K562 (cell line): Measurements from ENCODE around the gene NDUFS3. TPM values are rescaled to one million over a fixed set of nuclear protein-coding genes. Genes with fewer than 3 reads are reported as not detected.

Source experiments
- ATAC-seq: fragments of 200-7000 bp; cut with Tn5 transposase; 3 replicates; pipeline ENCODE4 v1.9.1; 2020; ENCODE audit warnings: moderate library complexity
- BruUV-seq: library from RNA; stranded (reverse); fragments of 400-500 nt; replicated peaks from 2 replicates; lab custom pipeline; 2021; lab: Mats Ljungman, UMichigan
- CTCF ChIA-PET: fragments of 300-600 bp; formaldehyde crosslinking; extraction: SDS; loops from one replicate; lab custom pipeline; 2021; ENCODE audit warnings: low intra/inter-chr PET ratio; lab: Yijun Ruan, JAX
- POLR2A ChIA-PET: fragments of 300-600, 350-650 bp; sonication (Branson Sonifier 250); formaldehyde crosslinking; extraction: SDS; loops from one replicate; lab custom pipeline; 2021; ENCODE audit warnings: antibody characterized with exemption, inconsistent platforms; lab: Yijun Ruan, JAX
- DNase-seq, 4 experiments: peaks; one replicate each; pipeline versions ENCODE4 v3.0.0 to v3.0.0-alpha.2; 2011 to 2018; ENCODE audit warnings: low spot score in 3 of 4, mixed read lengths in 3 of 4; ENCODE audit errors: extremely low read depth in 1 of 4
- FAIRE-seq: peaks from 2 replicates; lab custom pipeline; 2011; peaks lifted over from hg19 to GRCh38; lab: Jason Lieb, UNC
- H2AFZ ChIP-seq: 2 replicates; pipeline ENCODE4 v1.6.0; 2011; ENCODE audit warnings: low read depth, low read length, control low read depth, inconsistent platforms
- H3K27ac ChIP-seq: fragments of 200-600 bp; 3 replicates; pipeline ENCODE4 v1.8.0; 2011; ENCODE audit warnings: low read depth, mild to moderate bottlenecking, control low read depth, inconsistent platforms, low read length, moderate library complexity, mixed read lengths; ENCODE audit errors: extremely low read depth
- H3K27me3 ChIP-seq, 2 experiments: fragments of 300-600 bp in 1 of 2; 2 replicates in 1 of 2; 3 replicates in 1 of 2; pipeline versions ENCODE4 v1.6.0 to v1.8.0; 2011; ENCODE audit warnings: inconsistent platforms in 2 of 2, low read length in 2 of 2, mild to moderate bottlenecking in 1 of 2, mixed read lengths in 1 of 2, moderate library complexity in 1 of 2; ENCODE audit not compliant: control insufficient read depth in 2 of 2, insufficient read depth in 2 of 2
- H3K36me3 ChIP-seq: fragments of 300-600 bp; 3 replicates; pipeline ENCODE4 v1.8.0; 2011; ENCODE audit warnings: mild to moderate bottlenecking, low read length, inconsistent platforms; ENCODE audit not compliant: control insufficient read depth, insufficient read depth
- H3K4me1 ChIP-seq, 2 experiments: fragments of 200-600 bp in 1 of 2; replicated peaks in 1 of 2; 2 replicates in 1 of 2; 3 replicates in 1 of 2; pipeline versions ENCODE4 v1.5.1 to v1.8.0; 2011; ENCODE audit warnings: inconsistent platforms in 2 of 2, low read length in 2 of 2, mild to moderate bottlenecking in 1 of 2, mixed read lengths in 1 of 2, moderate library complexity in 1 of 2; ENCODE audit not compliant: control insufficient read depth in 2 of 2, insufficient read depth in 2 of 2
- H3K4me2 ChIP-seq: 2 replicates; pipeline ENCODE4 v1.6.1; 2011; ENCODE audit warnings: low read length, control low read depth, inconsistent platforms, mixed read lengths; ENCODE audit not compliant: insufficient read depth
- H3K4me3 ChIP-seq: fragments of 200-600 bp; sonication (generic), shearing (Covaris generic); 2 replicates; pipeline ENCODE4 v1.5.1; 2016; ENCODE audit warnings: control low read depth, inconsistent platforms
- H3K79me2 ChIP-seq: fragments of 200-600 bp; 3 replicates; pipeline ENCODE4 v1.8.0; 2011; ENCODE audit warnings: low read length, inconsistent platforms; ENCODE audit not compliant: control insufficient read depth, insufficient read depth
- H3K9ac ChIP-seq, 2 experiments: 2 replicates each; pipeline versions ENCODE4 v1.6.0 to v1.6.1; 2011; ENCODE audit warnings: low read depth in 2 of 2, low read length in 2 of 2, control low read depth in 1 of 2, inconsistent platforms in 1 of 2, mild to moderate bottlenecking in 1 of 2, mixed read lengths in 1 of 2; ENCODE audit not compliant: insufficient read depth in 1 of 2
- H3K9me1 ChIP-seq: one replicate; pipeline ENCODE4 v1.6.0; 2011; ENCODE audit warnings: inconsistent platforms, mild to moderate bottlenecking, low read length, moderate library complexity; ENCODE audit not compliant: control insufficient read depth, insufficient read depth
- H3K9me3 ChIP-seq: replicated peaks from 2 replicates; pipeline ENCODE4 v1.5.1; 2011; ENCODE audit warnings: low read depth, low read length, inconsistent platforms; ENCODE audit not compliant: control insufficient read depth, insufficient read depth
- H4K20me1 ChIP-seq: replicated peaks from 2 replicates; pipeline ENCODE4 v1.6.1; 2011; ENCODE audit warnings: low read length, inconsistent platforms, mixed read lengths; ENCODE audit not compliant: control insufficient read depth, insufficient read depth
- ARNT ChIP-seq, 2 experiments: fragments of 450-650 bp; IDR thresholded peaks; 2 replicates each; pipeline ENCODE4 v1.6.1; 2016; ENCODE audit warnings: mild to moderate bottlenecking in 1 of 2
- CHD4 ChIP-seq: fragments of 200-600 bp; sonication (generic); IDR thresholded peaks from 3 replicates; pipeline ENCODE4 v1.6.1; 2012; ENCODE audit warnings: low read depth, mild to moderate bottlenecking, mixed read lengths, low read length, inconsistent platforms; ENCODE audit not compliant: insufficient read depth, insufficient replicate concordance, poor library complexity, severe bottlenecking
- CTCF ChIP-seq, 3 experiments: IDR thresholded peaks in 2 of 3; conservative IDR thresholded peaks in 1 of 3; 2 replicates each; pipeline ENCODE4 v1.5.1; 2011 to 2012; ENCODE audit warnings: low read length in 3 of 3, mild to moderate bottlenecking in 3 of 3, control low read depth in 2 of 3, improper control_type of control experiment in 1 of 3, inconsistent platforms in 1 of 3, low read depth in 1 of 3, mixed read lengths in 1 of 3, moderate library complexity in 1 of 3; ENCODE audit not compliant: insufficient read depth in 2 of 3
- NFRKB ChIP-seq: fragments of 450-650 bp; IDR thresholded peaks from 2 replicates; pipeline ENCODE4 v1.6.1; 2016; ENCODE audit warnings: low read depth
- POU5F1 ChIP-seq: fragments of 150-350 bp; IDR thresholded peaks from 2 replicates; pipeline ENCODE4 v1.6.1; 2014; ENCODE audit warnings: borderline replicate concordance, low read length, low read depth, mild to moderate bottlenecking; ENCODE audit not compliant: partially characterized antibody
- RBM34 ChIP-seq: fragments of 200-400 bp; formaldehyde crosslinking; IDR thresholded peaks from 2 replicates; pipeline ENCODE4 v1.6.1; 2018; ENCODE audit warnings: low read length, borderline replicate concordance; ENCODE audit not compliant: insufficient read depth
- REST ChIP-seq, 2 experiments: fragments of 450-650 bp; formaldehyde crosslinking in 1 of 2; IDR thresholded peaks; 2 replicates each; pipeline versions ENCODE4 v1.4.0 to v1.6.1; 2014 to 2020; ENCODE audit warnings: mild to moderate bottlenecking in 2 of 2, borderline replicate concordance in 1 of 2, low read depth in 1 of 2
- SMARCC2 ChIP-seq: fragments of 450-650 bp; IDR thresholded peaks from 2 replicates; pipeline ENCODE4 v1.6.1; 2017; ENCODE audit warnings: antibody characterized with exemption, moderate library complexity, mild to moderate bottlenecking, low read depth
- TAF15 ChIP-seq: fragments of 200-400 bp; formaldehyde crosslinking; IDR thresholded peaks from 2 replicates; pipeline ENCODE4 v1.6.1; 2017; ENCODE audit warnings: mild to moderate bottlenecking, low read depth, low read length, moderate library complexity
- ZNF436 ChIP-seq: fragments of 250-450, 450-650 bp; sonication (Bioruptor Pico); formaldehyde crosslinking; IDR thresholded peaks from 2 replicates; pipeline ENCODE4 v1.7.0; 2020; ENCODE audit warnings: mild to moderate bottlenecking
- WGBS: fragments of 100-300 bp; shearing (Covaris generic); methylation state at CpG from one replicate; pipeline ENCODE4 v1.1.6; 2016; ENCODE audit warnings: low coverage, mixed read lengths; ENCODE audit not compliant: insufficient coverage; ENCODE audit errors: missing lambda C conversion rate; 5-methylcytosine and 5-hydroxymethylcytosine counted together
- in situ Hi-C: fragments of 300-500 bp; cut with MboI; formaldehyde crosslinking; loops from 4 replicates; pipeline ENCODE4 v1.15.0; 2018; ENCODE audit warnings: inconsistent platforms, mixed read lengths
- intact Hi-C: fragments of 100-400 bp; cut with micrococcal nuclease; formaldehyde crosslinking; loops from 2 replicates; pipeline ENCODE4 v1.14.2; 2022
- polyA plus RNA-seq, 8 experiments: library from polyadenylated mRNA; depleted of rRNA in 4 of 8; stranded (reverse) in 5 of 8; unstranded in 3 of 8; fragments of >200 nt; fragmentation: Nextera tagmentation in 2 of 8; fragmentation: Illumina TruSeq in 1 of 8; extraction: Ambion mirVana in 2 of 8; extraction: Trizol in 1 of 8; gene quantifications; 2 replicates each; pipeline versions ENCODE4 v1.2.1 to v1.2.3, GENCODE V29; 2011 to 2014; ENCODE audit warnings: inconsistent platforms in 1 of 8, missing spikeins in 1 of 8
- total RNA-seq, 7 experiments: library from RNA; depleted of rRNA in 6 of 7; stranded (reverse); fragments of >200 nt in 6 of 7; fragmentation: Illumina TruSeq in 2 of 7; extraction: Trizol in 2 of 7; gene quantifications; 2 replicates each; pipeline versions ENCODE4 v1.2.1 to v1.2.3, GENCODE V29; 2011 to 2021; ENCODE audit warnings: low replicate concordance in 1 of 7

Gene NDUFS3
- total and polyA plus RNA-seq, 9 of the 15 experiments (the other 6 are each of a cell fraction or from before 2014, with no cell fraction given): 38.7 to 341 (median 194) TPM

GRCh38 chr11:47616726-47617416 is 38.0 kb downstream of the NDUFS3 start:
- Histone ChIP-seq H3K4me3 (no peak overlapping the region), H3K79me2 (no peaks in the 10 kb centered on the region), H2AFZ (no peak overlapping the region), H3K9me1 (no peaks in the 10 kb centered on the region), H3K9me3 (no peaks in the 10 kb centered on the region), H3K9ac (no peak overlapping the region), H3K4me1 (no peaks in the 10 kb centered on the region), H3K36me3 (peaks cover 47% of the 10 kb centered on the region), H3K4me2 (no peak overlapping the region), H3K27ac (no peak overlapping the region), H3K27me3 (no peaks in the 10 kb centered on the region), H4K20me1 (no peaks in the 10 kb centered on the region)
- intact Hi-C loops (loop anchor here (1.0 to 10.0 kb wide), 5 partner anchors 66 to 242 kb away; partner anchors contain the start of gene SPI1), in situ Hi-C loops (no loop called here)
- DNase-seq (peak; percentile 25 to 70 (median 48)), ATAC-seq (peak; percentile 89), FAIRE-seq (peak; percentile 78)
- 84% methylated on average over 9 of the region's 10 CpGs for WGBS
- no TSS peak for BruUV-seq
- POLR2A ChIA-PET: interaction anchor here (0.6 to 1.3 kb wide), 7 partner anchors 10 to 50 kb away, joined by 3 to 9 read pairs (median 3); partner anchors contain the start of genes FAM180B, KBTBD4 and NDUFS3
- CTCF ChIA-PET: interaction anchor here (0.7 to 1.7 kb wide), 5 partner anchors 66 to 242 kb away, joined by 3 to 7 read pairs (median 3); no protein-coding TSS in a partner anchor
- TF ChIP-seq ZNF436 (CRISPR knock-in tag) (no peak), ARNT (IDR thresholded peaks at IDR 0.05) (no peak), RBM34 (no peak), REST (IDR thresholded peaks at IDR 0.05; ENCODE audit: borderline replicate concordance) (peak; percentile 69; the same call in 1 of the 2 replicates), REST (CRISPR knock-in tag; IDR thresholded peaks at IDR 0.05; ENCODE audit: low read depth) (no peak), TAF15 (no peak), POU5F1 (no peak), NFRKB (no peak), CHD4 (no peak), SMARCC2 (no peak), CTCF (IDR thresholded peaks at IDR 0.05 in 2 of 3, conservative IDR thresholded peaks at IDR 0.05 in 1 of 3; ENCODE audit: insufficient read depth in 2 of 3, low read depth in 1 of 3, low read length in 3 of 3) (peak; percentile 69 to 87 (median 78))
